GM12865 (cell line): ENCODE data around the gene PLCL1.
A peak's percentile ranks its signal among the peaks of the same experiment; 100 is the strongest.

ENCODE experiments used
- DNase-seq: peaks from one replicate; pipeline ENCODE4 v3.0.0; 2010; ENCODE audit warnings: low read depth
- H3K4me3 ChIP-seq: 2 replicates; pipeline ENCODE4 v1.5.1; 2011; ENCODE audit warnings: mild to moderate bottlenecking, low read depth, low read length, control low read depth
- CTCF ChIP-seq: IDR thresholded peaks from 2 replicates; pipeline ENCODE4 v1.5.1; 2011; ENCODE audit warnings: low read length, control low read depth, low read depth, inconsistent platforms; ENCODE audit not compliant: insufficient read depth; ENCODE audit errors: missing control alignments

Gene PLCL1

GRCh38 chr2:197994751-197995150 is 190.4 kb downstream of the PLCL1 start:
- no peak for DNase-seq
- no peak for TF ChIP-seq CTCF
- no peak overlapping the region for H3K4me3 ChIP-seq

- DNase-seq, result no peak
- TF ChIP-seq CTCF, result no peak
- H3K4me3 ChIP-seq, result no peak overlapping the region
These were observed 192.2 kb downstream of the PLCL1 start for GRCh38 chr2:197996583-197996982.

GRCh38 chr2:197997083-197997541 is 192.7 kb downstream of the PLCL1 start:
- H3K4me3 ChIP-seq, result no peak overlapping the region
- peak; percentile 24 for DNase-seq
- TF ChIP-seq CTCF, result no peak

DNA sequence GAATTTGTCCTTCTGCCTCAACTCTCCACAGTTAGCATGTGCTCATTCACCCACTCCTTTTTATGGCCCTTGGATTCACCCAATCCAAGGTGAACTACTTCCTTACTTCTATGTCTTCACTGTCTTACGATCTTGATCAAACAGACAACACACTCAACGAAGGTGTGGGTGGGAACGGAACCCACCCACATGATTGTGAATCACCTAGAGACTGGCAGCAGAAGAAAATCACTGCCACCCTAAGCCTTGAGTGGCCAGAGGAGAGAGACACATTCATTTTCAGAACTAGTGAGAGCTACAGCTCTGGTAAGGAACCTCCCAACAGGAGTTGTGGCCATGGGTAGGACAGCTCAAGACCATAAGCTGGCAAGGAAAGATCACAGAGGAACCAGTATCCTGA is 194.3 kb downstream of the PLCL1 start:
- TF ChIP-seq CTCF, result no peak
- no peak for DNase-seq

DNA sequence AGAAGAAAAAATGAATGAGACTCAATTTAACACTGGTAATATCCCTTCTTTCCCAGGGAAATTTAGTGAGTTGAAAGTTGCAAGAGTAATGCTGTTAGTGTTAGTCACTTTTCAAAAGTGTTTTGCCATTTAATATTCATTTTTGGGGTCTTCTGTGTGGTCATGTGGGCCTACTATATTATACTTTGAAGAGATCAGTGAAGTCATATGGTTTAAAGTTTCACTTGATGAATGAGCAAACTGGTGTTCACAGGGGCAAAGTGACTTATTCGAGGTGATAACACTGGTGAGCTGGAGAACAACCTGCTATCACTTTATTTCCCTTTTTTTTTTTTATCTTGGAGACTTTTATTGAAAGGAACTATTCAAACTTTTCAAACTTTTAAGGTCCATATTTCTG is 196.0 kb downstream of the PLCL1 start:
- TF ChIP-seq CTCF, result no peak
- no peak overlapping the region for H3K4me3 ChIP-seq
- no peak for DNase-seq

More for the DNA sequence above, 194.3 kb downstream of the PLCL1 start:
- H3K4me3 ChIP-seq, result no peak overlapping the region

- H3K4me3 ChIP-seq, result no peak overlapping the region; the same call in 1 of the 2 replicates
- no peak for TF ChIP-seq CTCF
- DNase-seq, result no peak
These were observed 199.8 kb downstream of the PLCL1 start for GRCh38 chr2:198004173-198004572.
